ENCODE data around the gene SIRT7.

Gene SIRT7

DNA sequence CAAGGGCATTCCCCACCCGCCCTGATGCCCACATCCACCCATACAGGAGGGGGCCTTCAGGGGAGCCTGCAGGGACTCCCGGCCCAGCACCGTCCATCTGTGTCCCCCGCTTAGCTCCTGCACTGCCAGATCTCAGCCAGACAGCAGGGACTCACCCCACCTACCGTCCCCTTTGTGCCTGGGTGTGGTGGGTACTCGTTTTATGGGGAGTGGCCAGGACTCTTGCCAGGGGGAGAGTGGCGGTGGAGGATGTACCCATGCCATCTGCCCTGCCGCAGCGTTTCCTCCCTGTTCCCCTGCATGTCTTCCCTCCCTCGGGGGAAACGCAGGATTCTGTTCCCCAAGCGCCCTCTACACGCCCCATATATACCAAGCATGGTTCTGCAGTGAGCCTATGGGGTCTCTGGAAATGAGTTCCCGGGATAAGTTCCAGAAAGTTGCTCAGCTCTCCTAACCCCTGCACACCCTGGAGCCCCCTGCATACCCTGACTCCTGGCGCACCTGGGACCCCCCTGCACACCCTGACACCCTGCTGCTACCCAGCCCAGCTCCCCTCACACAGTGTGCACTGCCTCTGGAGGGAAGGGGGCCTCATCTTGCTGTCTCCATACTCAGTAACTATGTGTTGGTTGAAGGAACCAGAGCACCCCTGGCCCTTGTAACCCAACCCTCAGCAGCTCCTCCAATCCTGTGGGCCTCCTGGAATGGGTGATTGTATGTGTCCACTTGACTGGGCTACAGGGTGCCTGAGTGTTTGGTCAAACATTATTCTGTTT lies 13.8 kb upstream of the SIRT7 start:
- Histone ChIP-seq H3K4me1 (ENCODE audit: control insufficient read depth in 1 of 2, insufficient read depth in 1 of 2, low read depth in 1 of 2, low read length in 1 of 2) (peaks cover 26 to 29% of the 10 kb centered on the region in 2 experiments), H3K4me3 (ENCODE audit: low read depth in 1 of 2, low read length in 1 of 2) (no peak overlapping the region), H3K9me3 (no peaks in the 10 kb centered on the region), H3K27ac (no peak overlapping the region), H3K36me3 (no peaks in the 10 kb centered on the region), H3K27me3 (peaks cover 90% of the 10 kb centered on the region)
- TF ChIP-seq, protein P1, sequence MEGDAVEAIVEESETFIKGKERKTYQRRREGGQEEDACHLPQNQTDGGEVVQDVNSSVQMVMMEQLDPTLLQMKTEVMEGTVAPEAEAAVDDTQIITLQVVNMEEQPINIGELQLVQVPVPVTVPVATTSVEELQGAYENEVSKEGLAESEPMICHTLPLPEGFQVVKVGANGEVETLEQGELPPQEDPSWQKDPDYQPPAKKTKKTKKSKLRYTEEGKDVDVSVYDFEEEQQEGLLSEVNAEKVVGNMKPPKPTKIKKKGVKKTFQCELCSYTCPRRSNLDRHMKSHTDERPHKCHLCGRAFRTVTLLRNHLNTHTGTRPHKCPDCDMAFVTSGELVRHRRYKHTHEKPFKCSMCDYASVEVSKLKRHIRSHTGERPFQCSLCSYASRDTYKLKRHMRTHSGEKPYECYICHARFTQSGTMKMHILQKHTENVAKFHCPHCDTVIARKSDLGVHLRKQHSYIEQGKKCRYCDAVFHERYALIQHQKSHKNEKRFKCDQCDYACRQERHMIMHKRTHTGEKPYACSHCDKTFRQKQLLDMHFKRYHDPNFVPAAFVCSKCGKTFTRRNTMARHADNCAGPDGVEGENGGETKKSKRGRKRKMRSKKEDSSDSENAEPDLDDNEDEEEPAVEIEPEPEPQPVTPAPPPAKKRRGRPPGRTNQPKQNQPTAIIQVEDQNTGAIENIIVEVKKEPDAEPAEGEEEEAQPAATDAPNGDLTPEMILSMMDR (IDR thresholded peaks at IDR 0.05) = no peak

DNA sequence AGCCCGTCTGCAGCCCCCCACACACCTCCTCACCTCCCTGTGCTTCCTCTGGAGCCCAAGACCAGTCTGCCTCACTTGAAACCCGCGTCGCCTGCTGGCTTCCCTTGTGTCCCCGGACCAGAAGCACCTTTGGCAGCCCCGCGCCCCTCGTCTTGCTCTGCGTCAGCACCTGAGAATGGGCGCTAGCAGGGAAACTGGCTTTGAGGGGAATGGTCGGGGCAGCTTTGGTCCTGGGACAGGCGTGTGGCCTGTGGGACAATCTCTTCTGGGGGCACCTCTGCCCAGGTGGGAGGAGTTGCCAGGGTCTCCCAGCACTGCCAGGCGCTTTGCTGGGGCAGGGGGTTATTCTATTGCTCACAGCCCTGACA lies 13.2 kb upstream of the SIRT7 start:
- Histone ChIP-seq H3K4me3 (ENCODE audit: low read depth in 1 of 2, low read length in 1 of 2) (no peak overlapping the region), H3K4me1 (ENCODE audit: control insufficient read depth in 1 of 2, insufficient read depth in 1 of 2, low read depth in 1 of 2, low read length in 1 of 2) (peaks cover 28 to 31% of the 10 kb centered on the region in 2 experiments), H3K27me3 (peaks cover 84% of the 10 kb centered on the region), H3K9me3 (no peaks in the 10 kb centered on the region), H3K27ac (no peak overlapping the region), H3K36me3 (no peaks in the 10 kb centered on the region)
- TF ChIP-seq, protein P1 (IDR thresholded peaks at IDR 0.05) = no peak

GRCh38 chr17:81930142-81931125 lies 12.5 kb upstream of the SIRT7 start:
- Histone ChIP-seq H3K9me3 (no peaks in the 10 kb centered on the region), H3K4me1 (ENCODE audit: control insufficient read depth in 1 of 2, insufficient read depth in 1 of 2, low read depth in 1 of 2, low read length in 1 of 2) (peaks cover 36 to 38% of the 10 kb centered on the region in 2 experiments), H3K27ac (no peak overlapping the region), H3K4me3 (ENCODE audit: low read depth in 1 of 2, low read length in 1 of 2) (no peak overlapping the region), H3K27me3 (peaks cover 76% of the 10 kb centered on the region), H3K36me3 (no peaks in the 10 kb centered on the region)
- TF ChIP-seq, protein P1 (IDR thresholded peaks at IDR 0.05) = no peak

GRCh38 chr17:81929253-81930141 lies 11.5 kb upstream of the SIRT7 start:
- H3K4me3 ChIP-seq (ENCODE audit: low read depth in 1 of 2, low read length in 1 of 2) = no peak overlapping the region

More at GRCh38 chr17:81929253-81930141, 11.5 kb upstream of the SIRT7 start:
- Histone ChIP-seq H3K27me3 (peaks cover 67% of the 10 kb centered on the region), H3K4me1 (ENCODE audit: control insufficient read depth in 1 of 2, insufficient read depth in 1 of 2, low read depth in 1 of 2, low read length in 1 of 2) (peaks cover 44 to 45% of the 10 kb centered on the region in 2 experiments), H3K27ac (no peak overlapping the region), H3K36me3 (no peaks in the 10 kb centered on the region), H3K9me3 (no peaks in the 10 kb centered on the region)
- TF ChIP-seq, protein P1 (IDR thresholded peaks at IDR 0.05) = no peak
